K562 (cell line): ENCODE data around the gene MYO6. TPM values are rescaled to one million over a fixed set of nuclear protein-coding genes. Genes with fewer than 3 reads are reported as not detected.
A peak's percentile ranks its signal among the peaks of the same experiment; 100 is the strongest.

ENCODE experiments used
- ATAC-seq: fragments of 200-7000 bp; cut with Tn5 transposase; 3 replicates; pipeline ENCODE4 v1.9.1; 2020; ENCODE audit warnings: moderate library complexity
- BruUV-seq: library from RNA; stranded (reverse); fragments of 400-500 nt; replicated peaks from 2 replicates; lab custom pipeline; 2021; lab: Mats Ljungman, UMichigan
- CTCF ChIA-PET: fragments of 300-600 bp; formaldehyde crosslinking; extraction: SDS; loops from one replicate; lab custom pipeline; 2021; ENCODE audit warnings: low intra/inter-chr PET ratio; lab: Yijun Ruan, JAX
- POLR2A ChIA-PET: fragments of 300-600, 350-650 bp; sonication (Branson Sonifier 250); formaldehyde crosslinking; extraction: SDS; loops from one replicate; lab custom pipeline; 2021; ENCODE audit warnings: antibody characterized with exemption, inconsistent platforms; lab: Yijun Ruan, JAX
- DNase-seq, 4 experiments: peaks; one replicate each; pipeline versions ENCODE4 v3.0.0 to v3.0.0-alpha.2; 2011 to 2018; ENCODE audit warnings: low spot score in 3 of 4, mixed read lengths in 3 of 4; ENCODE audit errors: extremely low read depth in 1 of 4
- FAIRE-seq: peaks from 2 replicates; lab custom pipeline; 2011; peaks lifted over from hg19 to GRCh38; lab: Jason Lieb, UNC
- H2AFZ ChIP-seq: 2 replicates; pipeline ENCODE4 v1.6.0; 2011; ENCODE audit warnings: low read depth, low read length, control low read depth, inconsistent platforms
- H3K27ac ChIP-seq: fragments of 200-600 bp; 3 replicates; pipeline ENCODE4 v1.8.0; 2011; ENCODE audit warnings: low read depth, mild to moderate bottlenecking, control low read depth, inconsistent platforms, low read length, moderate library complexity, mixed read lengths; ENCODE audit errors: extremely low read depth
- H3K27me3 ChIP-seq, 2 experiments: fragments of 300-600 bp in 1 of 2; 2 replicates in 1 of 2; 3 replicates in 1 of 2; pipeline versions ENCODE4 v1.6.0 to v1.8.0; 2011; ENCODE audit warnings: inconsistent platforms in 2 of 2, low read length in 2 of 2, mild to moderate bottlenecking in 1 of 2, mixed read lengths in 1 of 2, moderate library complexity in 1 of 2; ENCODE audit not compliant: control insufficient read depth in 2 of 2, insufficient read depth in 2 of 2
- H3K36me3 ChIP-seq: fragments of 300-600 bp; 3 replicates; pipeline ENCODE4 v1.8.0; 2011; ENCODE audit warnings: mild to moderate bottlenecking, low read length, inconsistent platforms; ENCODE audit not compliant: control insufficient read depth, insufficient read depth
- H3K4me1 ChIP-seq, 2 experiments: fragments of 200-600 bp in 1 of 2; replicated peaks in 1 of 2; 2 replicates in 1 of 2; 3 replicates in 1 of 2; pipeline versions ENCODE4 v1.5.1 to v1.8.0; 2011; ENCODE audit warnings: inconsistent platforms in 2 of 2, low read length in 2 of 2, mild to moderate bottlenecking in 1 of 2, mixed read lengths in 1 of 2, moderate library complexity in 1 of 2; ENCODE audit not compliant: control insufficient read depth in 2 of 2, insufficient read depth in 2 of 2
- H3K4me2 ChIP-seq: 2 replicates; pipeline ENCODE4 v1.6.1; 2011; ENCODE audit warnings: low read length, control low read depth, inconsistent platforms, mixed read lengths; ENCODE audit not compliant: insufficient read depth
- H3K4me3 ChIP-seq: fragments of 200-600 bp; sonication (generic), shearing (Covaris generic); 2 replicates; pipeline ENCODE4 v1.5.1; 2016; ENCODE audit warnings: control low read depth, inconsistent platforms
- H3K79me2 ChIP-seq: fragments of 200-600 bp; 3 replicates; pipeline ENCODE4 v1.8.0; 2011; ENCODE audit warnings: low read length, inconsistent platforms; ENCODE audit not compliant: control insufficient read depth, insufficient read depth
- H3K9ac ChIP-seq, 2 experiments: 2 replicates each; pipeline versions ENCODE4 v1.6.0 to v1.6.1; 2011; ENCODE audit warnings: low read depth in 2 of 2, low read length in 2 of 2, control low read depth in 1 of 2, inconsistent platforms in 1 of 2, mild to moderate bottlenecking in 1 of 2, mixed read lengths in 1 of 2; ENCODE audit not compliant: insufficient read depth in 1 of 2
- H3K9me1 ChIP-seq: one replicate; pipeline ENCODE4 v1.6.0; 2011; ENCODE audit warnings: inconsistent platforms, mild to moderate bottlenecking, low read length, moderate library complexity; ENCODE audit not compliant: control insufficient read depth, insufficient read depth
- H3K9me3 ChIP-seq: replicated peaks from 2 replicates; pipeline ENCODE4 v1.5.1; 2011; ENCODE audit warnings: low read depth, low read length, inconsistent platforms; ENCODE audit not compliant: control insufficient read depth, insufficient read depth
- H4K20me1 ChIP-seq: replicated peaks from 2 replicates; pipeline ENCODE4 v1.6.1; 2011; ENCODE audit warnings: low read length, inconsistent platforms, mixed read lengths; ENCODE audit not compliant: control insufficient read depth, insufficient read depth
- BCLAF1 ChIP-seq, 2 experiments: fragments of 450-650 bp in 1 of 2; IDR thresholded peaks; 2 replicates each; pipeline ENCODE4 v1.6.1; 2011 to 2017; ENCODE audit warnings: low read depth in 2 of 2, antibody characterized with exemption in 1 of 2, borderline replicate concordance in 1 of 2, low read length in 1 of 2, mild to moderate bottlenecking in 1 of 2, mixed read lengths in 1 of 2; ENCODE audit not compliant: control insufficient read depth in 1 of 2
- HDGF ChIP-seq: fragments of 450-650 bp; IDR thresholded peaks from 2 replicates; pipeline ENCODE4 v1.6.1; 2016
- PRMT5 ChIP-seq: sonication (generic); formaldehyde crosslinking; IDR thresholded peaks from 2 replicates; pipeline ENCODE4 v1.5.0; 2020; ENCODE audit warnings: missing genetic modification reagents
- RFX7 ChIP-seq: fragments of 250-450 bp; sonication (Bioruptor Pico); IDR thresholded peaks from 2 replicates; pipeline ENCODE4 v1.5.1; 2021; ENCODE audit warnings: mild to moderate bottlenecking
- WGBS: fragments of 100-300 bp; shearing (Covaris generic); methylation state at CpG from one replicate; pipeline ENCODE4 v1.1.6; 2016; ENCODE audit warnings: low coverage, mixed read lengths; ENCODE audit not compliant: insufficient coverage; ENCODE audit errors: missing lambda C conversion rate; 5-methylcytosine and 5-hydroxymethylcytosine counted together
- in situ Hi-C: fragments of 300-500 bp; cut with MboI; formaldehyde crosslinking; loops from 4 replicates; pipeline ENCODE4 v1.15.0; 2018; ENCODE audit warnings: inconsistent platforms, mixed read lengths
- intact Hi-C: fragments of 100-400 bp; cut with micrococcal nuclease; formaldehyde crosslinking; loops from 2 replicates; pipeline ENCODE4 v1.14.2; 2022
- polyA plus RNA-seq, 8 experiments: library from polyadenylated mRNA; depleted of rRNA in 4 of 8; stranded (reverse) in 5 of 8; unstranded in 3 of 8; fragments of >200 nt; fragmentation: Nextera tagmentation in 2 of 8; fragmentation: Illumina TruSeq in 1 of 8; extraction: Ambion mirVana in 2 of 8; extraction: Trizol in 1 of 8; gene quantifications; 2 replicates each; pipeline versions ENCODE4 v1.2.1 to v1.2.3, GENCODE V29; 2011 to 2014; ENCODE audit warnings: inconsistent platforms in 1 of 8, missing spikeins in 1 of 8
- total RNA-seq, 7 experiments: library from RNA; depleted of rRNA in 6 of 7; stranded (reverse); fragments of >200 nt in 6 of 7; fragmentation: Illumina TruSeq in 2 of 7; extraction: Trizol in 2 of 7; gene quantifications; 2 replicates each; pipeline versions ENCODE4 v1.2.1 to v1.2.3, GENCODE V29; 2011 to 2021; ENCODE audit warnings: low replicate concordance in 1 of 7

Gene MYO6
- total and polyA plus RNA-seq, 9 of the 15 experiments (the other 6 are each of a cell fraction or from before 2014, with no cell fraction given), result 1.3 to 5.5 (median 2.7) TPM

GRCh38 chr6:75893776-75894152 lies 144.7 kb downstream of the MYO6 start:
- Histone ChIP-seq H3K9me3 (no peaks in the 10 kb centered on the region), H4K20me1 (no peaks in the 10 kb centered on the region), H3K4me2 (no peak overlapping the region), H3K9ac (no peak overlapping the region), H3K4me3 (no peak overlapping the region), H3K36me3 (no peaks in the 10 kb centered on the region), H3K27me3 (no peaks in the 10 kb centered on the region), H3K27ac (no peak overlapping the region), H2AFZ (no peak overlapping the region), H3K4me1 (peaks cover 0 to 2% of the 10 kb centered on the region in 2 experiments; a peak in 1 of 5 replicates), H3K79me2 (no peaks in the 10 kb centered on the region), H3K9me1 (no peaks in the 10 kb centered on the region)
- ChIA-PET POLR2A (interaction anchor here (1.2 kb wide), 2 partner anchors 24 to 31 kb away, joined by 3 read pairs; no protein-coding TSS in a partner anchor), CTCF (interaction anchor here (1.3 kb wide), 1 partner anchor 1563 kb away, joined by 3 read pairs; no protein-coding TSS in a partner anchor)
- in situ Hi-C loops, result no loop called here
- WGBS, result 0% methylated on average over 2 of the region's 2 CpGs
- ATAC-seq (peak; percentile 84), DNase-seq (no peak), FAIRE-seq (no peak)
- BruUV-seq, result no TSS peak
- intact Hi-C loops, result loop anchor here (2.0 kb wide), 1 partner anchor 41 kb away; no protein-coding TSS in a partner anchor
- TF ChIP-seq RFX7 (CRISPR knock-in tag), result no peak
- TF ChIP-seq PRMT5 (CRISPR knock-in tag), result no peak
- no peak for TF ChIP-seq BCLAF1 (IDR thresholded peaks at IDR 0.05; ENCODE audit: borderline replicate concordance in 1 of 2, control insufficient read depth in 1 of 2, low read depth in 2 of 2, low read length in 1 of 2)
- TF ChIP-seq HDGF, result no peak
